ENCODE data around the gene MRPS10.
A peak's percentile ranks its signal among the peaks of the same experiment; 100 is the strongest.

MRPS10 gene

GRCh38 chr6:42217519-42218367 lies at the start of gene MRPS10:
TSS of gene MRPS10 (minus strand) at chr6:42217861. CDS start at chr6:42217849, 12 bp downstream.
- peak; percentile 97 for DNase-seq

- no peak for DNase-seq
Measured at GRCh38 chr6:42266538-42266937, 48.9 kb upstream of the MRPS10 start.

GRCh38 chr6:42264852-42265390 lies 47.3 kb upstream of the MRPS10 start:
- DNase-seq, result no peak

GRCh38 chr6:42264162-42264851 lies 46.6 kb upstream of the MRPS10 start:
- DNase-seq, result no peak

GRCh38 chr6:42263165-42263728 lies 45.6 kb upstream of the MRPS10 start:
- DNase-seq, result no peak

GRCh38 chr6:42260972-42261371 lies 43.3 kb upstream of the MRPS10 start:
- peak; percentile 56 for DNase-seq

- DNase-seq, result peak; percentile 75
Measured at GRCh38 chr6:42260396-42260888, 42.8 kb upstream of the MRPS10 start.

GRCh38 chr6:42259841-42260395 lies 42.3 kb upstream of the MRPS10 start:
- DNase-seq, result no peak

- no peak for DNase-seq
Measured at GRCh38 chr6:42259286-42259685, 41.6 kb upstream of the MRPS10 start.

GRCh38 chr6:42257614-42258013 lies 40.0 kb upstream of the MRPS10 start:
- no peak for DNase-seq

GRCh38 chr6:42257063-42257462 lies 39.4 kb upstream of the MRPS10 start:
- DNase-seq, result no peak

GRCh38 chr6:42255050-42255449 lies 37.4 kb upstream of the MRPS10 start:
- no peak for DNase-seq

GRCh38 chr6:42254505-42254904 lies 36.8 kb upstream of the MRPS10 start:
- DNase-seq, result no peak

- peak; percentile 30 for DNase-seq
Measured at GRCh38 chr6:42251911-42252637, 34.4 kb upstream of the MRPS10 start.

GRCh38 chr6:42251500-42251899 lies 33.8 kb upstream of the MRPS10 start:
- DNase-seq, result no peak

GRCh38 chr6:42250274-42250931 lies 32.7 kb upstream of the MRPS10 start:
- no peak for DNase-seq

GRCh38 chr6:42249279-42249678 lies 31.6 kb upstream of the MRPS10 start:
- no peak for DNase-seq

GRCh38 chr6:42243046-42243445 lies 25.4 kb upstream of the MRPS10 start:
- DNase-seq, result no peak

GRCh38 chr6:42241915-42242314 lies 24.3 kb upstream of the MRPS10 start:
- no peak for DNase-seq

- no peak for DNase-seq
Measured at GRCh38 chr6:42239736-42240375, 22.2 kb upstream of the MRPS10 start.

- no peak for DNase-seq
Measured at GRCh38 chr6:42239333-42239732, 21.7 kb upstream of the MRPS10 start.

All from NCI-H345 (cell line).